Hepatocyte (in vitro differentiated cells): Measurements from ENCODE around the gene RNF217.

Experiments
- CTCF ChIP-seq: fragments of 200-600 bp; sonication (generic); IDR thresholded peaks from 2 replicates; pipeline ENCODE4 v1.5.1; 2016; ENCODE audit warnings: antibody characterized with exemption, mild to moderate bottlenecking; ENCODE audit not compliant: poor library complexity
- EZH2phosphoT487 ChIP-seq: fragments of 200-600 bp; sonication (generic); IDR thresholded peaks from one replicate; pipeline ENCODE4 v1.6.1; 2018; ENCODE audit warnings: antibody characterized with exemption, mild to moderate bottlenecking, low read depth, moderate library complexity; ENCODE audit not compliant: unreplicated experiment, severe bottlenecking

GRCh38 chr6:125101128-125101527 is 138.9 kb downstream of the RNF217 start:
- no peak for TF ChIP-seq CTCF
- TF ChIP-seq EZH2phosphoT487: no peak
